Lung (tissue), 12 donors: ENCODE data around the gene SAMHD1. TPM values are rescaled to one million over a fixed set of nuclear protein-coding genes. Genes with fewer than 3 reads are reported as not detected.
A peak's percentile ranks its signal among the peaks of the same experiment; 100 is the strongest.

Experiments used
- ATAC-seq: fragments of 200-7000 bp; cut with Tn5 transposase; one replicate; pipeline ENCODE4 v1.9.1; 2020; ENCODE audit warnings: moderate number of reproducible peaks; ENCODE audit not compliant: insufficient read depth, low FRiP score
- DNase-seq, 3 donors: peaks; one replicate each; pipeline ENCODE4 v3.0.0-alpha.2; 2013 to 2017
- H3K27ac ChIP-seq, 2 donors: one replicate each; pipeline ENCODE4 v1.5.1; 2013; ENCODE audit warnings: mild to moderate bottlenecking in 2 of 2, moderate library complexity in 2 of 2, control low read depth in 1 of 2, inconsistent platforms in 1 of 2, low read depth in 1 of 2, low read length in 1 of 2
- H3K27me3 ChIP-seq, 3 donors: one replicate each; pipeline ENCODE4 v1.5.1; 2013; ENCODE audit warnings: low read length in 2 of 3; ENCODE audit not compliant: control insufficient read depth in 3 of 3, insufficient read depth in 3 of 3
- H3K36me3 ChIP-seq, 4 donors: one replicate each; pipeline ENCODE4 v1.5.1; 2013; ENCODE audit warnings: low read length in 4 of 4, mild to moderate bottlenecking in 1 of 4, moderate library complexity in 1 of 4; ENCODE audit not compliant: control insufficient read depth in 4 of 4, insufficient read depth in 4 of 4
- H3K4me1 ChIP-seq, 5 donors: one replicate each; pipeline ENCODE4 v1.5.1; 2013; ENCODE audit warnings: low read length in 5 of 5, mild to moderate bottlenecking in 2 of 5, moderate library complexity in 1 of 5; ENCODE audit not compliant: control insufficient read depth in 5 of 5, insufficient read depth in 5 of 5
- H3K4me3 ChIP-seq: one replicate; pipeline ENCODE4 v1.5.1; 2013; ENCODE audit warnings: mild to moderate bottlenecking, control low read depth, moderate library complexity
- H3K9ac ChIP-seq, 2 donors: one replicate each; pipeline ENCODE4 v1.5.1; 2013; ENCODE audit warnings: low read length in 2 of 2, control low read depth in 1 of 2; ENCODE audit not compliant: insufficient read depth in 1 of 2
- H3K9me3 ChIP-seq, 4 donors: one replicate each; pipeline ENCODE4 v1.5.1; 2013; ENCODE audit warnings: low read length in 3 of 4, mild to moderate bottlenecking in 1 of 4, moderate library complexity in 1 of 4; ENCODE audit not compliant: control insufficient read depth in 4 of 4, insufficient read depth in 3 of 4
- WGBS, 2 donors: extraction: QIAGEN DNeasy Blood & Tissue Kit; methylation state at CpG; one replicate each; pipeline ENCODE4 v1.1.7; 2013; 5-methylcytosine and 5-hydroxymethylcytosine counted together
- polyA plus RNA-seq, 2 donors: library from polyadenylated mRNA; stranded (reverse); fragments of 200-250 nt; gene quantifications; one replicate each; pipeline ENCODE4 v1.2.1, GENCODE V29; 2013
- total RNA-seq, 2 donors: library from RNA; depleted of rRNA in 1 of 2; stranded (reverse); fragments of >200 nt in 1 of 2; gene quantifications; one replicate each; pipeline ENCODE4 v1.2.1, GENCODE V29; 2014 to 2021
- TF ChIP-seq, protein P1 (sequence below): IDR thresholded peaks from 2 replicates; pipeline ENCODE4 v1.5.1; 2012; ENCODE audit warnings: mild to moderate bottlenecking; ENCODE audit errors: control extremely low read depth, extremely low read depth
- donor health status: control.
- donor health status: control.
- donor health status: Bipolar disorder and iron deficiency.
- donor health status: healthy.
- donor health status: DM: yes; HTN: yes; CAD: no.

SAMHD1 gene
- total and polyA plus RNA-seq, 4 donors: 59.7 to 184 (median 90.9) TPM

DNA sequence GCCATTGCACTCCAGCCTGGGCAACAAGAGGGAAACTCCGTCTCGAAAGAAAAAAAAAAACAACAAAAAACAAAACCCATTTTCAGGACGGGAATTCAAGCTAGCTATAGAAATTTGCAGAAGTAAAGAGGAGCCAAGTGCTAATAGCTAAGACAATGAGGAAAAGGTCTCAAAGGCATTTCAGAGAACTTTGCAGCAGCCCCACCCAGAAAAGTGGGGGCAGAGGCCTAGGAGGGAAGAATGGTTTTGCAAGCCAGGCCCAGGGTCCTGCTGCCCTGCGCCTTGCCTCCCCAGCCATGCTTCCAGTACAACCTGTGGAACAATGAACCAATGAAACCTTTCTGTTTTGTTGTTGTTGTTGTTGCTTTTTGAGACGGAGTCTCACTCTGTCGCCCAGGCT lies 38.3 kb upstream of the SAMHD1 start:
- Histone ChIP-seq H3K36me3 (peaks cover 0 to 3% (median 0%) of the 10 kb centered on the region in 4 donors), H3K27me3 (no peaks in the 10 kb centered on the region), H3K27ac (no peak overlapping the region), H3K9me3 (peaks cover 0 to 3% (median 0%) of the 10 kb centered on the region in 4 donors), H3K4me1 (no peaks in the 10 kb centered on the region), H3K4me3 (no peak overlapping the region), H3K9ac (no peak overlapping the region)
- ATAC-seq (peak; percentile 34), DNase-seq (no peak)
- TF ChIP-seq, protein P1, sequence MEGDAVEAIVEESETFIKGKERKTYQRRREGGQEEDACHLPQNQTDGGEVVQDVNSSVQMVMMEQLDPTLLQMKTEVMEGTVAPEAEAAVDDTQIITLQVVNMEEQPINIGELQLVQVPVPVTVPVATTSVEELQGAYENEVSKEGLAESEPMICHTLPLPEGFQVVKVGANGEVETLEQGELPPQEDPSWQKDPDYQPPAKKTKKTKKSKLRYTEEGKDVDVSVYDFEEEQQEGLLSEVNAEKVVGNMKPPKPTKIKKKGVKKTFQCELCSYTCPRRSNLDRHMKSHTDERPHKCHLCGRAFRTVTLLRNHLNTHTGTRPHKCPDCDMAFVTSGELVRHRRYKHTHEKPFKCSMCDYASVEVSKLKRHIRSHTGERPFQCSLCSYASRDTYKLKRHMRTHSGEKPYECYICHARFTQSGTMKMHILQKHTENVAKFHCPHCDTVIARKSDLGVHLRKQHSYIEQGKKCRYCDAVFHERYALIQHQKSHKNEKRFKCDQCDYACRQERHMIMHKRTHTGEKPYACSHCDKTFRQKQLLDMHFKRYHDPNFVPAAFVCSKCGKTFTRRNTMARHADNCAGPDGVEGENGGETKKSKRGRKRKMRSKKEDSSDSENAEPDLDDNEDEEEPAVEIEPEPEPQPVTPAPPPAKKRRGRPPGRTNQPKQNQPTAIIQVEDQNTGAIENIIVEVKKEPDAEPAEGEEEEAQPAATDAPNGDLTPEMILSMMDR: no peak
- WGBS, 2 donors: 72 to 85% methylated on average over 6 of the region's 6 CpGs

DNA sequence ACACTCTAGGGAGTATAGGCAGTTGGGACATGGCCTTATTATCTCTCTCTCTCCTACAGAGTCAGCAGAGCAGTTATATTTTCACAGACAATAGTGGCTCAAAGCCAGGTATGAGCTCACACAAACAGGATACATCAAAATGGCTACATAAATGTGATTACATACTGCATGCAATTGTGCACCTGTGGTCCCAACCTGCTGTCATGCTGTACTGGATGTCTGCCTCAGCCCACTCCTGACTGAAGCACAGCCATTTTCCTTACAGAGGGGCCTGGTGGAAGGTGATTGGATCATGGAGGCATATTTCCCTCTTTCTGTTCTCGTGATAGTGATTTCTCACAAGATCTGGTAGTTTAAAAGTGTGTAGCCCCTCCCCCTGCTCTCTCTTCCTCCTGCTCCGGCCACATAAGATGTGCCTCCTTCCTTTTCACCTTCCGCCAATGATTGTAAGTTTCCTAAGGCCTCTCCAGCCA lies 37.0 kb upstream of the SAMHD1 start:
- H3K36me3 ChIP-seq: no peaks in the 10 kb centered on the region
- peaks cover 0 to 3% (median 0%) of the 10 kb centered on the region in 4 donors for H3K9me3 ChIP-seq
- no peak overlapping the region for H3K4me3 ChIP-seq
- no peaks in the 10 kb centered on the region for H3K27me3 ChIP-seq
- no peak overlapping the region for H3K9ac ChIP-seq
- ATAC-seq: no peak
- no peaks in the 10 kb centered on the region for H3K4me1 ChIP-seq
- 35 to 56% methylated on average over 3 of the region's 3 CpGs for WGBS, 2 donors
- TF ChIP-seq, protein P1: no peak
- peak in 2 of 3 donors; percentile 37 to 50 for DNase-seq
- peak overlapping the region in 1 of 2 donors; percentile 22 for H3K27ac ChIP-seq

DNA sequence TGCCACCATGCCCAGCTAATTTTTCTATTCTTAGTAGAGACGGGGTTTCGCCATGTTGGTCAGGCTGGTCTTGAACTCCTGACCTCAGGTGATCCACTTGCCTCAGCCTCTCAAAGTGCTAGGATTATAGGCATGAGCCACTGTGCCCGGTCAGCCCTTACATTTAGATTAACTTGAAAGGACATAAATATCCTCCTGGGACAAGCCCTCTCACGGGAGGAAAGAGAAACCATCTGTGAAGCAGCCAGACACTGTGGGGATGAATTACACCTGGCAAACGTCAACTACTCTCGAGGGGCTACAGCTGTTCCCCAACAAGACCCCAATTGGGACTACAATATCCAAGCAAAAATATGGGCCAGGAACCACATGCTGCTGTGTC lies 32.7 kb upstream of the SAMHD1 start:
- H3K36me3 ChIP-seq: no peaks in the 10 kb centered on the region
- DNase-seq (no peak), ATAC-seq (no peak)
- H3K9me3 ChIP-seq: no peaks in the 10 kb centered on the region
- no peaks in the 10 kb centered on the region for H3K27me3 ChIP-seq
- no peak overlapping the region for H3K9ac ChIP-seq
- no peak overlapping the region for H3K27ac ChIP-seq
- H3K4me3 ChIP-seq: no peak overlapping the region
- TF ChIP-seq, protein P1: no peak
- 84 to 89% methylated on average over 6 of the region's 6 CpGs for WGBS, 2 donors
- no peaks in the 10 kb centered on the region for H3K4me1 ChIP-seq

DNA sequence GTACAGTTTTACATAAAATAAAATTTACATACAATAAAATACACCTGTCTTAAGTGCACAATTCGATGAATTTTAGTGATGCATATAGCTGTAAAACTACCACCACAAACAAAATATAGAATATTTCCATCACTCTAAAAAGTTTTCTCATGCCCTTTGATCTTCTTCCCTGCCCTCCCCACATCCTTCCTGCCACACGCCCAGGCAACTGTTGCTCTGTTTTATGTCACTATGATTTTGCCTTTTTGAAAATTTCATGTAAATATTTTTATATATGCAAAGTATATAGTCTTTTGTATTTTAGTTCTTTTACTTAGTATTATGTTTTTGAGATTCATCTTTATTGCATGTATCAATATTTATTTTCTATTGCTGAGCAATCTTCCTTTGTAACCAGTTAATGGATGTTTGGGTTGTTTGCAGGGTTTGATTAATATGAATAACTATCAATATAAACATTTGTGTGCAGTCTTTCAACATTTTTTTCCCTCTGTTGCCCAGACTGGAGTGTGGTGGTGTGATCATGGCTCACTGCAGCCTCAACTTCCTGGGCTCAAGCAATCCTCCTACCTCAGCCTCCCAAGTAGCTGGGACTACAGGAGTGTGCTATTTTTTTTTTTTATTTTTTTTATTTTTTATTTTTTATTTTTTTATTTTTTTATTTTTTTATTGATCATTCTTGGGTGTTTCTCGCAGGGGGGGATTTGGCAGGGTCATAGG lies 23.8 kb upstream of the SAMHD1 start:
- H3K4me1 ChIP-seq: no peaks in the 10 kb centered on the region
- no peaks in the 10 kb centered on the region for H3K27me3 ChIP-seq
- 42 to 47% methylated on average over 3 of the region's 3 CpGs for WGBS, 2 donors
- no peaks in the 10 kb centered on the region for H3K36me3 ChIP-seq
- TF ChIP-seq, protein P1: no peak
- ATAC-seq: no peak
- H3K27ac ChIP-seq: no peak overlapping the region
- no peak for DNase-seq
- H3K9ac ChIP-seq: no peak overlapping the region
- no peak overlapping the region for H3K4me3 ChIP-seq
- H3K9me3 ChIP-seq: no peaks in the 10 kb centered on the region
